ENCODE results near the gene NDUFB10.
"Not testable (repeated sequence)": the region's sequence is repeated elsewhere in the genome, so short reads cannot be mapped to it uniquely, and the experiment has no call there.

The NDUFB10 gene

DNA sequence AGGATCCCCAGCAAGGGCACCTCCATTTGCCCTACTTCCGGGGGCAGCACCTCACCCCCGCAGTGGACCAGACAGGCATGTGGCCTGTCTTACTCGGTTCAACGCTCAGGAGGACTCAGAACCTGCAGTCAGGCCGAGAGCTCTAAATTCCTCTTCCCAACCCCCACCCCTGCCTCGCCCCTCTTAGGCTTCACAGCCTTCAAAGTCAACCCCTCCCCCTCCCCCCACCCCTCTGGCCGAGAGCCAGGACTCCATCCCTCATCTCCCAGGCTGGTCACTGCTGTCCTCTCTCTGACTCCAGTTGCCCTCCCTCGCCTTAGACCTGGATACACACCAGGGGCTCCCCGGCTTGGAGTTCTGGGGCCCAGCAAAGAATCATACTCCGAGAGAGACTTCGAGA is 33.1 kb upstream of the NDUFB10 start:
- no peak for DNase-seq

DNA sequence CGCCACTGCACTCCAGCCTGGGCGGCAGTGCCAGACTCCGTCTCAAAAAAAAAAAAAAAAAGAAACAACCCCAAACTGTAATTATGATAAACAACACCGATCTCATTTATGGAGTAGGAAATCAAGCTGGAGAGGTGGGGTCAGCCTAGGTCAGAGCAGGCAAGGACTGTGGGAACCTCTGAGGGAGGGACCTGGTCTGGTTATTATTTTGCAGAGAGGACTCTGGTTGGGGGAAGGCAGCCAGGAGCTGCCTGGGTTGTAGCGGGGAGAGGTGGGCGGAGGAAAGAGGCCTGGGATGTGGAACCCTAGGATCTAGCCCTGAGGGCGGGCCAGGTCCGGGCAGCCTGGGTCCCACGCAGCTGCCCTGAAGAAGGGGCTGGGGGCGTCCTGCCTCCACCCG is 30.2 kb upstream of the NDUFB10 start:
- DNase-seq = peak in 1 of 2 experiments; percentile 29

DNA sequence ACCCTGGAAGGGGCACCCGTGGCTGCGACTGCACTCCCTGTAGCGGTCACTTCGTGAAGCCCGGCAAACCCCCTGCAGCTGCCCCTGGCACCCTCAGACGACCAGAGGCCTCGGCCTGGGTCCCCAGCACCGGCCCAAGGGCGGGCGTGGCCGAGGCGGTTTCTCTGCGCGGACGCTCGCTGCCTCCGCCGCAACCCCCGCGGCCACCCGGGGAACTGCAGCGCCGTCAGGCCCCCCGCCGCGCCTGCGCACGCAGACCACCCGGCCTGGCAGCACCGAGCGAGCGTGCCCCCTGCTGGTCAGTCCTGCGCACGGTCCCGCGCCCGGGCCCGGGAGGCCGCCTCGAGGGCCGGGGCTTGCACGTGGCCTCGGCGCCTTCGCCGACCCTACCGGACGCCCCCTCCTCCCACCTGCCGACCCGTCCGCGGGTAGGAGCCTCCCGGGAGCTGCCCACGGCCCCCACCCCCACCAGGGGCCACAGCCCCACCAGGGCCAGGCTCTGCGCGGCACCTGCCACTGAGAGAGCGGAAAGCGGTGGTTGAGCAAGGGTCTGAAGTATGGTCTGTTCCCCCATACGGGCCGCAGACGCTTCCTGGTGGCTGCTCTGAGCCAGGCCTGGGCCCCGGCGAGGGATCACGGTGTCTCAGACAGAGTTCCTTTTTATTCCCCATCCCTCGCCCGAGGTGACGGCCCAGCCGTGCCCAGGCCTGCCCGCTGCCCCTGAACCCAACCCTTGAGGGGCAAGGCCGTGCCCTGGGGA is 29.6 kb upstream of the NDUFB10 start:
- peak in 1 of 2 experiments; percentile 85 for DNase-seq

DNA sequence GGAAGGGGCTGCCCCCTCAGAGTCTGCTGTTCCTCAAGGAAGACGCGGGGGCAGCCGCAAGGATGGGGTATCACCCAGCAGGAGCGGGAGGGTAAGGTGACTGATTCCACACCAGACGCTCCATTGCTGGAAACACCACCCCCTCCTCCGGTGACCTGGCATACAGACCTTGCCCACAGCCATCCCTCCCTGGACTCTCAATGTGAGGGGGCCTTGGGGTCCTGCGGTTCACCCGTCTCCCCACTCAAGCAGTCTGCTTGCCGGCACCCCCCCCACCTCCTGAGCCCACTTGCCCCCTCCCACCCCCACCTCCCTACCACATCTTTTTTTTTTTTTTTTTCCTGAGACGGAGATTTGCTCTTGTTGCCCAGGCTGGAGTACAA is 29.0 kb upstream of the NDUFB10 start:
- no peak for DNase-seq

DNA sequence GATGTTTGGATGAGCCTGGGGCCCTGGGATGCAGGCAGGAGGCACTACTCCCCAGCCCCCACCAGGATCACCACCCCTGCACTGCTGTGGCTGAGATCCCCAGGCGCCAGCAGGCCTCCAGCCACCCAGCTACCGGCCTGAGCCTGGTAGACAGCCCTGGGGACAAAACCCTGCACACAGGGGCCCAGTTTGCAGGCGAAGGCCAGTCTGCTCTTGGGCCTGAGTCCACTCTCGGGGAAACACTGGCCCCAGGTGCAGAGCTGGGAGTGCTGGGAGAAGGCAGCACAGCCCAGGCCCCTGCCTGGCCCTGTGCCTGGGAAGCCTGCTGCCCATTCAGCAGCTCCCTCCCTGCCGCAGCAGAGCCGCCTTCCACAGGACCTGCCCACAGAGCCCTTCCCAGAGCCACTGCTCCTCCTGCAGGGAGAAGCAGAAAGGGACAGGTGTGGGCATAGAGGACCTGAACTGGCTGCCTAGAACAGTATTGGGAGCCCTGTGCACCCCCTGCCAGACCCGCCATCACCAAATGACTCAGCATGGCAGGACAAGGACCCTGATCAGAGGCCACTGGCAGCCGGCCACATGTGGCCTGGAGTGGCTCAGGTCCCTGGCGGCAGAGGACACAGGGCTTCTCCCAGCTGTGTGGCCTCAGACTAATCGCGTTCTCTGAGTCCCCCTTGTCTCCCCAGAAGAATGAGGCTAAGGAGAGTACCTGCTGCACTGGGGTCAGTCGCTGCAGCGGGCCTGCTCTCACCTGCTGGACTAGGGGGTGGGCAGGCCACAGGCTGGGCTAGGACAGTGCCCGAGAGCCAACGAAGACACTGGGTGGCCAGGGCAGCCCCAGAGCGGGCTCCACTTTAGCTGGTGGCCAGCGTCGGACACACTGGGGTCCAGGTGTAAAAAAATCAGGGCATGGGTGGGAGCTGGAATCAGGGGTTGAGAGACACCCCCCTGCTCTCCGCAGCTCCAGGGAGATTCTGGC is 27.0 kb upstream of the NDUFB10 start:
- no peak for DNase-seq

DNA sequence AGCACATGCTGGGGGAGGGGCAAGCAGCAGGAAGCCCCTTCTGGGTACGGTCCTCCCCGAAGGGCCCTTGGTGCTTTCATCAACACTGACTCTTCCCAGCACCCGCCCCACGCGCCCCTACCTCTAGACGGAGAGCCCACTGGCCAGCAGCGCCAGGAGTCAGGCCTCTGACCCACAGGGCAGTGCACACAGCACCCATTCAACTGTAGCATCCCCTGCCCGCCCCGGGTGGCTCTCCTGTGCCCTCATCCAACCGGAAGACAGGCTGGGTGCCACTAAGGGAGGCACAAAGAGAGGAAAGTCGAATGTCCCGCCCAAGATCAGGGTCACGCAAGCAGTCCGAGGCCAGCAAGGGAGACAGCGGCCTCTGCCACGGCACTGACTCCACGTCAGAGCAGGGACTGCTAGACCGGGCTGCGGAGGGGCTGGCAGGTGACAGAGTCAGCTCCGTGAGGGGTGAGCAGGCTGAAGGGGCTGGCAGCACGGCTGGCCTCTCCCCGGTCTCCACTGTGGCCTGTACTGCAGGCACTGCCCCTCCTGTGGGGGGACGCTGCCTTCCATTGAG is 26.2 kb upstream of the NDUFB10 start:
- no peak for DNase-seq

DNA sequence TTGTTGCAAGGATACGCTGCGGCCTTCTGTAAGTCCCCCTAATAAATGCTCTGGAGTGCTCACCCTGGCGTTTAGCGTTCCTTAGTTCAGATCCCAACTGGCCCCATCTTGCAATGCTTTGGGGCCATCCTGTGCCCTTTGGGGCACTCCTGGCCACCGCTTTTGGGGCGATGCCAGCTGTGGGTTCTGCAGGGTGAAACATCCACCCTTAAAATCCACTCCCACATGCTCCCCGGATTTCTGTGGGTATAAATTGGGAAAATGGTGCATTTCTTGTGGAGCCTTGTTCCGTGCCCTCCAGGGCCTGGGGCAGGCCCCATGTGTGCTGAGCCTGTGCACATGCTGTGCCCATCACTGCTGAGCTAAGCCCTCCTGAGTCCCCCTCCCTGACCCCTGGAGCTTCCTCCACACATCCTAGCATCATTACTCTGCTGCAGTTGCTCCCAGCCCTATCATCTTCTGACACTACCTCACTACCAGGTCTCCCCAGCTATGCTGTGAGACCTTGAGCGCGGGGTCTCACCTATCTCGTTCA is 22.3 kb upstream of the NDUFB10 start:
- DNase-seq = no peak

DNA sequence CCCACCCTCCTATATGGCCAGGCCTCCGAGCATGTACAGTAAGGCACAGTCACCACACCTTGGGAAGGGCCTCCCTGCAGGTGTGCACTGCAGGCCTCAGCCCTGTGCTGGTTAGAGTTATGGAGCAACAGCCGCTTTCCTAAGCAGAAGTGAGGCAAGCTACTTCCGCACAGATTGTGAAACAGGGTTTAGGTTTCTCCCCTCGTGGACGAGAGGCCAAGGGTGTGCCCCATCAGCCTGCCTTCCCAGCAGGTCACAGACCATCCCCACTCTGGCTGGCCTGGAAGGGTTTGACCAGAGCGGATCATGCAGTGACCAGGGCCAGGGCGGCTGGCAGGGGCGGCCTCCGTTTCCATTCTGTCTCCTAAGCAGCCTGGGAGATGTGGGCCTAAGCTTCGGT is 21.0 kb upstream of the NDUFB10 start:
- no peak for DNase-seq

DNA sequence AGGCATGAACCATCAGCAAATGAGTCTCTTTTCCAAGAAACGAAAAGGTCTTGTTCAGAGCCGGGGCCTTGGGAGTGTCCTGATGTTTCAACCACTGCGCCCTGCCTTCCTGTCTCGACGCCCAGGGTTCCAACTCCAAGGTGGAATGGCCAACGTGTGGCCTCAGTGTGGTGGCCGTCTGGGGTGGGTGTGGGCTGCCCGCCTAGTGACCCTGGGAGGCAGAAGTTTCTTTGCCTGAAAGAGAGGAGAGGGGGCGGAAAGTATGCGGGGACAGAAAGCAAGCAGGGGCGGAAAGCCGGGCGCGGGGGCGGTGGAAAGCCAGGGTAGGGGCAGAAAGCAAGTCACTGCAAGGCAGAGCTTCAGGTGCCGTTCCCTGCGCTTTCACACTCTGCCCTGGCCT is 20.4 kb upstream of the NDUFB10 start:
- no peak for DNase-seq

DNA sequence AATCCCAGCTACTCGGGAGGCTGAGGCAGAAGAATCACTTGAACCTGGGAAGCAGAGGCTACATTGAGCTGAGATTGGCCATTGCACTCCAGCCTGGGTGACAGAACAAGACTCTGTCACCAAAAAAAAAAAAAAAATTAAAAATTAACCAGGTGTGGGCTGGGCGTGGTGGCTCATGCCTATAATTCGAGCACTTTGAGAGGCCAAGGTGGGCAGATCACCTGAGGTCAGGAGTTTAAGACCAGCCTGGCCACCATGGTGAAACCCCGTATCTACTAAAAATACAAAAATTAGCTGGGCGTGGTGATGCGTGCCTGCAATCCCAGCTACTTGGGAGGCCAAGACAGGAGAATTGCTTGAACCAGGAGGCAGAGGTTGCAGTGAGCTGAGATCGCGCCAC is 19.5 kb upstream of the NDUFB10 start:
- not testable (repeated sequence) for DNase-seq

DNA sequence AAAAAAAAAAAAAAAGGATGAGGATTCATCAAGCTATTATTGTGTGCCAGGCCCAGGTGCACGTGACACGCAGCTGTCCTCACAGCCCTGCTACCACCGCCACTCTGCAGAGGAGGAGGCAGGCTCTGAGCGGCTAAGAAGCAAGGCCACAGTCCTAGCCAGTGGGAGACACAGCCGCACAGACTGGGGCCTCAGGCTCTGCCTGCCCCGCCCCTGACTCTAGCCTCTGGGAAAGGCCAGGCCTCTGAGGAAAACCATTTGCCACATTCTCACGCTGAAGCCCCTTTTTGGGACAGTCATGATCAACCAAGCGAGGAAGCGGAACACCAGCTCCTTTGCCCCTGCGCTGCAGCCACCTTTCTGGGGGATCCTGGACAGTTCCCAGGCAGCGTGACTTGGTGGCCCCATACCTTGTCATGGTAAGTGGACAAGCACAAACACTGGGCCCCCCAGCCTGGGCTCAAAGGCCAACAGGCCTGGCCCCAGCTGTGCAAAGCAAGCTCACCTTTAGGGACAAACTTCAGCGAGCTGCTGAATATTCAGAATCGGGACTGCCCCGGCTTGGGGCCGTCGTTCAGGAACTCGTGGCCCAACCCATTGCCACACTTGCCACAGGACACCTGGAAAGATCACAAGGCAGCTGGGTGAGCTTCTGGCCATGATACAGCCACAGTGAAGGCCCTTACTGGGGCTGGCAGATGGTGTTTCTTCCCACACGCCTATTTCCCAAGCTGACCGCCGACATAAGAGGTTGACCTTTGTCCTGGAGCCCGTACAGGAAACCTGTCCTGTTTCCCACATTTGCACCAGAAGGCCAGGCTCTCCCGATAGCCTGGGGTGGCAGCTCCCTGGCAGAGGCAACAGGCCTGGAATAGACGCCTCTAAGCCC is 18.8 kb upstream of the NDUFB10 start:
- DNase-seq = no peak

DNA sequence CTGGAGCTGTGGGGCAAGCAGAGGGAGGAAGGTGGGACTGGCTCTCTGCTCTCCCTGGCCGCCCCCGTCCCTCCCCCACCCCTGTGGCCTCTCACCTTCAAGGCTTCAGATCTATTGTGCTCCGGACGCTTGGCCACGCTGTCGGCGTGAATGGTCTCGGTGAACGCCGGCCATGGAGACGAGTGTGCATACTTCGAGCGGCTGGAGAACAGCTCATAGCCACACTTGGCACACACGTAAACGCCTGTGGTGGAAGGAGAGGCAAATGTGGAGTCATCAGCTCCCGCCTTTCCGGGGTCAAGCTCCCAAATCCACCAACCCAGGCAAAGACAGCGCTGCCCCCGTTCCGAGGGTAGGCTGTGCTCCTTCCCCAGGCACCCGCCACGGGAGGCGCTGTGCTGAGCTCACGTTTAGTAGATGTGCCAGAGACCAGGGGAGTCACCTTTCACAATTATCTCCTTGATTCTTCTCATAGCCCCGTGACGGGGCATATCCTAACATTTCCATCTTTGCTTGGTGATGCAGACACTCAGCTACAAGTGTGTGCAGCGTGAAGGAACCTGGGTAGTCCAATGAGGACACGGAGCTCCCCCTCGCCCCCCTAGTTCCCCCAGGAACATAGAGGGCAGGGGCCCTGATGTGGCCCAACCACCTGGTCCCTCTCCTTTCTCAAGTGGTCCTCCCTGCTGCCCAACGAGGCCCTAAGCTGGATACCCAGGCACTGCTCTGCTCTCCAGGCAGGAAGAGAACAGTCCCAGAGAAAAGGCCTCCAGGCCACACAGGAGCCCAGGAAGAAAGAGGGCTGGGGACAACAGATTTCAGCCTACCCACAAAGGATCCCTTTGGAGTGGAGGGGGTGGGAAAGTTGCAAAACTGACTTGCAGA is 17.9 kb upstream of the NDUFB10 start:
- peak in 1 of 2 experiments; percentile 66 for DNase-seq

DNA sequence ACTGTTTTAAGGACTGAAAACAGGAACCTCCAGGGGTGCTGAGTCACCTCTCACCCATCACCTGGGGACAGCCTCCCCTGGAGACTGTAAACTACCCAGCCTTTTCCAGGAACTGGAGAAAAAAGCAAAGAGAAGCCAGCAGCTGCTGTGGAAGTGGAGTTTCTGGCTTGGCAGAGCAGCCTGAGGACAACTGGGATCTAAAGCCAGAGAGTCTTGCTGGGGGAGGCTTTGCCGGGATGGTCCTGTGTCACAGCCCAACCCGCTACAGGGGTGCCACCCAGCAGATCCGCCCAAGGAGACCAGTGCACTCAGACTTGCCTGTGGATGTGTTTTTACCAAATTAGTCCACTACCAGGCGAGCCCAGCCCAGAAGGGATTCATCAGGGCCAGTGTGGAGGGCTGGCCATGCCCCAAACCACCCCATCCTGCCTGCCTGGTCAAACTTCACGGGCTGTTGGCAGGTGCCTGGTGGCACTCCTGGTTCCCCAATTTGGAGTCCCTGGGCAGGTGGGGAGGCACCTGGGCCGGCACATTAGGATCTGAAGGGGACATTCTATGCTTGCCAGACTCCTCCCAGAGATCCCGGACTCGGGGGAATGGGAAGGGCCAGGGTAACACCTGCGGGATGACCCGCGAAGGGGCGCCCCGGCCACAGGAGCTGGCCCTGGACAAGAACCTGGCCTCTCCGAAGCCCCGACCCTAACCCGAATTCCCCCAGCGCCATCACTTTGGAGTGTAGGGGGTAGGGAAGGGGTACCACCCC is 17.1 kb upstream of the NDUFB10 start:
- no peak for DNase-seq

DNA sequence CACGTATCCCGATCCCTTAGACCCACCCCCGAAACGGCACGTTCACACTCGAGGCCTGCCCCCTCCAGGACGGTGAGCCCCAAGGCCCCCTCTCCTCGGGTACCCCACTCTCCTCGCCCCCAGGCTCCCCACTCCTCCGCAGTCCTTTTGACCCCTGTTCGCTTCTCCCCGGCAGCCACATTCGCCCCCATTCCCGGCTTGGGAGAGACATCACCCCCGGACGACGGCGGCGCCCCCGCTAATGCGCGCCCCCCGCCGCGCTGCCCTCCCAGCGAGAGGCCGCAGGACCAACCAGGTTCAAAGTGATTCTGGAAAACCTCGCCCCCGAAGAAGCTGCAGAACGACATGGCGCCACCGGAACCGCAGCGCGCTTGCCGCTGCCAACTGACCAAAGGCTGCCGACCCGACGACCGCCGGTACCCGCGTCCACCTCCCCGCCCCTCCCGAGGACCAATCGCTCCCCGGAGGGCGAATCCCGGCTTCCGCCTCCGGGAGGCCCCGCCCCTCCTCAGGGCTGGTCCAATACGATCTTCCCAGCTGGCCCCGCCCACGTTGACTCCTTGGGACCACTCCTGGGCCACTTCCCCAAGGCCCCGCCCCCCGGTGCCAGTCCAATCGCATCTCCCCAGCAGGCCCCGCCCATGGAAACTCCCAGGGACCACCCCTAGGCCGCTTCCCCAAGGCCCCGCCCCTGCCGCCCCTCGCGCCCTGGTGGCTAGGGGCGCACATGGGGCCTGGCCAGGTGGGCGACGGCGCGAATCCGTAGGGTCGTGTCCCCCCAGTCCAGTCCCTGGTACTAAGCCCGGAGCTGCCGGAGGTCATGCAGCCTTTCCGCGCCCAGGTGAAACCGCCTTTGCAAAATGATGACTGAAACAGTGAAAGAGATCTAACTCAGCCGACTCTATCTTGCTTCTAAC is 16.3 kb upstream of the NDUFB10 start, which contains the start of gene MSRB1:
TSS of gene MSRB1 (minus strand) at position 390 of the 917 bp plus-strand sequence. CDS start at position 347, 43 bp downstream.
- DNase-seq = peak; percentile 88 to 99

DNA sequence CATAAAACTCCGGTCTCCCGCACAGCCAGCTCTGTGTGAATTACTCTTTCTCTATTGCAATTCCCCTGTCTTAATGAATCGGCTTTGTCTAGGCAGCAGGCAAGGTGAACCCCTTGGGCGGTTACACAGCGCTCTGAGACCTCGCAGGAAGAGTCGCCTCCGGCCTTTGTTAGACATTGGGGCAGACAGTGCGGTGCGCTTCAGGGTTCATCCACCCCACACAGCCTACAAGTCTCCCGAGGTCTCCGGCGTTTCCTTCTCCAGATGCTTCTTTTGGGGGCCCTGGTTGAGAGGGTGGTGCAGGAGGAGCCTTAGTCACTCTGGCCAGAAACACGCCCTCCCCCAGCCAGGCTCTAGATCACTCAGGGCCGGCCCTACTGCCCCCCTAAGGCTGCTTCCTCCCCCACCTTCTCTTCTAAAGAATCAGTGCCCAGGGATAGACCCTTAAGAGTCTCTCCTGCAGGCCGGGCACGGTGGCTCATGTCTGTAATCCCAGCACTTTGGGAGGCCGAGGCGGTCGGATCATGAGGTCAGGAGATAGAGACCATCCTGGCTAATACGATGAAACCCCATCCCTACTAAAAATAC is 14.6 kb upstream of the NDUFB10 start:
- no peak for DNase-seq

DNA sequence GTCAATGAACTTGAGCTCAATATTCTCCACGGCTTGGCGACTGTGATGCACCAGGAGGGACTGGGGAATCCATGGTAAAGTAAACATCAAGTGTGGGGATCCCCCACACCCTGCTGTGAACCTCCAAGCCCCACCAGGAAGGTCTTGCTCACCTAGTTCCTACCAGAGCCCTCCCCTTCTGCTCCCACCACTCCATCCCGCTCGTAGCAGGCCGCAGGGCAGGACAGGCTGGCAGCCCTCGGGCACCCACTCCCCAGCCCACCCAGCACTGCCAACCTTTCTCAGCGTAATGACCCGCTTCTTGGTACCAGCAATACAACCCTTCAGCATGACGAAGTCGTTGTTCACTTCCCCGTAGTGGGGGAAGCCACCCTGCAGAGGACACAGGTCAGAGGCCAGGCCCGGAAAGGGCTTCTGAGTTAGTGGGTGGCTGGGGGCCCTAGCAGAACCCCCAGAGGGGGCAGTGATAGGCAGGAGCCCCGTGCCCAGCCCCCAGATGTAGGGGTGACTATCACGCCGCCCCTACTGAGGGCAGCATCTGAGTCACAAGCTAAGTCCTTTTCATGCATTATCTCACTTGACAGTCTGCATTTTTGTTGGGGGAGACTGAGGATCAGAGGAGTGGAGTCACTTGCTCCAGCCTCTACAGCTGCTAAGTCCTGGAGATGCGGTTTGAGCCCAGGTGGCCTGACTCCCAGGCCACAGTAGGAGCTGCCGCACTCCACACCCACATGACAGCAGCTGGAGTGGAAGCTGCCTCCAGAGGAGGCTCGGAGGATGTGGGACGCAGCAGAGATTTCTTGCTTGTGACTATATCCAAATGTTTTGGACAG is 13.6 kb upstream of the NDUFB10 start:
- DNase-seq = no peak

DNA sequence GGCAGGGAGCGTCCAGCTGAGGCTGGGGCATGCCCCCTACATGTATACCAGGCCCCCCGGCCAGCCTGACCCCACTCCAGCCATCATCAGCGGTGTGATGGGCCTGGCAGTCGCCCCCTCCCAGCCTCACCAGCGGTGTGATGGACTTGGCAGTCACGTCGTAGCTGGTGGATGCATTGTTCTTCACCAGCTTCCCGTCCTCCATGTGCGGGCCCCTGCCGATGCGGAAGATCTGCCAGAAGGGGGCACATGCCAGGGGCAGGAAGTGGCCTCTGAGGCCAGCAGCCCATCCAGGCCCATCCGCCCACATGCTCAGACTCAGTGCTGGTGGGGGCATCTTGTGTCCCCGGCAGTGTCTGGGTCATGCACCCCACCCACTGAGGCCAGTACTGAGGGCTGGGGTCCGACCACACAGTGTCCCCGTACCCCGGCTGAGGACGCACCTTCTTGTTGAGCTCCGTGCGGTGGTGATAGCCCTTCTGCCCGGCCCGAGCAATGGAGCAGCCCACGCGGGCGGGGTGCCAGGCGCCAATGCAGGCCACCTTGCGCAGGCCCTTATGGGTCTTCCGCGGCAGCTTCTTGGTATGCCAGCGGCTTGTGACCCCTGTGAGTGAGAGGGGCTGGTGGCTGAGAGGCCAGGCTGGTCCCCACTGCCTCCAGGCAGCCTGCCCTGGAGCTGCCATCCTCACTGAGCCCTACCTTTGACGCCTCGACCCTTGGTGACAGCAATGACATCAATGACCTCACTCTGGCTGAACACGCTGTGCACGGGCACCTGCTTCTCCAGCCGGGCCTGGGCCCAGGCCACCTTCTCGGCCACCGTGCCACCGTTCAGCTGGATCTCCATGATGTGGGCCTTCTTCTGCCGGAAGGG is 12.6 kb upstream of the NDUFB10 start:
- no peak for DNase-seq

Data from NCI-H526 (cell line).